A172 (cell line): ENCODE results near the gene FXR2. TPM values are rescaled to one million over a fixed set of nuclear protein-coding genes. Genes with fewer than 3 reads are reported as not detected.

Experiments
- DNase-seq: peaks from one replicate; pipeline ENCODE4 v3.0.0-alpha.2; 2015; ENCODE audit warnings: low spot score
- total RNA-seq: library from RNA; depleted of rRNA; stranded (reverse); fragments of >200 nt; shearing (Covaris generic); gene quantifications from 2 replicates; pipeline ENCODE4 v1.2.3, GENCODE V29; 2014

FXR2 gene
- total RNA-seq, 1 experiment from 2014 or later, result 61.1 TPM

GRCh38 chr17:7573324-7574080, 41.2 kb downstream of the FXR2 start:
- peak; percentile 82 for DNase-seq

- peak; percentile 100 for DNase-seq
Observed at GRCh38 chr17:7572588-7573323, 41.9 kb downstream of the FXR2 start.

DNA sequence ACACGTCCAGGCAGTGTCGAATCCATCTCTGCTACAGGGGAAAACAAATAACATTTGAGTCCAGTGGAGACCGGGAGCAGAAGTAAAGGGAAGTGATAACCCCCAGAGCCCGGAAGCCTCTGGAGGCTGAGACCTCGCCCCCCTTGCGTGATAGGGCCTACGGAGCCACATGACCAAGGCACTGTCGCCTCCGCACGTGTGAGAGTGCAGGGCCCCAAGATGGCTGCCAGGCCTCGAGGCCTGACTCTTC, 42.4 kb downstream of the FXR2 start:
- no peak for DNase-seq

DNA sequence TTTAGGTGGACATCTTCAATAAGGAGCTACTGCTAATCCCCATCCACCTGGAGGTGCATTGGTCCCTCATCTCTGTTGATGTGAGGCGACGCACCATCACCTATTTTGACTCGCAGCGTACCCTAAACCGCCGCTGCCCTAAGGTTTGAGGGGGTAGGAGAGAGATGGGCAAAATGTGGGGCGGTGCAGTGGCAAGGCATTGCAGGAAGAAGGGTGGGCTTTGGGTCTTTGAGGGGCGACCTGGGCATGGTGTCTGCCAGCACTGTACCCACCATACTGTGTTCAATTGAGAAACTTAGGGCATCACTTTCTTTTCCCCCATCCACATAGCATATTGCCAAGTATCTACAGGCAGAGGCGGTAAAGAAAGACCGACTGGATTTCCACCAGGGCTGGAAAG, 44.3 kb downstream of the FXR2 start:
- DNase-seq, result no peak

GRCh38 chr17:7569571-7569970, 45.1 kb downstream of the FXR2 start:
- DNase-seq, result no peak

DNA sequence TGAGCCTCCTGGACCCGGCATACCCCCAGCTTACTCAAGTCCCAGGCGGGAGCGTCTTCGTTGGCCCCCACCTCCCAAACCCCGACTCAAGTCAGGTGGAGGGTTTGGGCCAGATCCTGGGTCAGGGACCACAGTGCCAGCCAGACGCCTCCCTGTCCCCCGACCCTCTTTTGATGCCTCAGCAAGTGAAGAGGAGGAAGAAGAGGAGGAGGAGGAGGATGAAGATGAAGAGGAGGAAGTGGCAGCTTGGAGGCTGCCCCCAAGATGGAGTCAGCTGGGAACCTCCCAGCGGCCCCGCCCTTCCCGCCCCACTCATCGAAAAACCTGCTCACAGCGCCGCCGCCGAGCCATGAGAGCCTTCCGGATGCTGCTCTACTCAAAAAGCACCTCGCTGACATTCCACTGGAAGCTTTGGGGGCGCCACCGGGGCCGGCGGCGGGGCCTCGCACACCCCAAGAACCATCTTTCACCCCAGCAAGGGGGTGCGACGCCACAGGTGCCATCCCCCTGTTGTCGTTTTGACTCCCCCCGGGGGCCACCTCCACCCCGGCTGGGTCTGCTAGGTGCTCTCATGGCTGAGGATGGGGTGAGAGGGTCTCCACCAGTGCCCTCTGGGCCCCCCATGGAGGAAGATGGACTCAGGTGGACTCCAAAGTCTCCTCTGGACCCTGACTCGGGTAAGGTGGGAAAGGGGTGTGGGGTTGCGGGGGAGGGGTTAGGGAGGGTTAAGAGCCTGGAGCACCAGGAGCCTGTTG, 51.4 kb downstream of the FXR2 start:
- no peak for DNase-seq

- no peak for DNase-seq
Observed at GRCh38 chr17:7562208-7562605, 52.5 kb downstream of the FXR2 start.

- DNase-seq, result peak; percentile 78
Observed at GRCh38 chr17:7561589-7562207, 53.0 kb downstream of the FXR2 start, which contains the start of gene SENP3. Gene SENP3 (plus strand): TSS chr17:7561919. CDS start chr17:7563077, 1,158 bp downstream.

DNA sequence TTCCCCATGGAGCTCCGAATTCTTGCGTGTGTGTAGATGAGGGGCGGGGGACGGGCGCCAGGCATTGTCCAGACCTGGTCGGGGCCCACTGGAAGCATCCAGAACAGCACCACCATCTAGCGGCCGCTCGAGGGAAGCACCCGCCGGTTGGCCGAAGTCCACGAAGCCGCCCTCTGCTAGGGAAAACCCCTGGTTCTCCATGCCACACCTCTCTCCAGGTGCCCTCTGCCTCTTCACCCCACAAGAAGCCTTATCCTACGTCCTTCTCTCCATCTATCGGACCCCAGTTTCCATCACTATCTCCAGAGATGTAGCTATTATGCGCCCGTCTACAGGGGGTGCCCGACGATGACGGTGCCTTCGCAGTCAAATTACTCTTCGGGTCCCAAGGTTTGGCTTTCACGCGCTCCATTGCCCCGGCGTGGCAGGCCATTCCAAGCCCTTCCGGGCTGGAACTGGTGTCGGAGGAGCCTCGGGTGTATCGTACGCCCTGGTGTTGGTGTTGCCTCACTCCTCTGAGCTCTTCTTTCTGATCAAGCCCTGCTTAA, 53.6 kb downstream of the FXR2 start:
- peak; percentile 89 for DNase-seq

DNA sequence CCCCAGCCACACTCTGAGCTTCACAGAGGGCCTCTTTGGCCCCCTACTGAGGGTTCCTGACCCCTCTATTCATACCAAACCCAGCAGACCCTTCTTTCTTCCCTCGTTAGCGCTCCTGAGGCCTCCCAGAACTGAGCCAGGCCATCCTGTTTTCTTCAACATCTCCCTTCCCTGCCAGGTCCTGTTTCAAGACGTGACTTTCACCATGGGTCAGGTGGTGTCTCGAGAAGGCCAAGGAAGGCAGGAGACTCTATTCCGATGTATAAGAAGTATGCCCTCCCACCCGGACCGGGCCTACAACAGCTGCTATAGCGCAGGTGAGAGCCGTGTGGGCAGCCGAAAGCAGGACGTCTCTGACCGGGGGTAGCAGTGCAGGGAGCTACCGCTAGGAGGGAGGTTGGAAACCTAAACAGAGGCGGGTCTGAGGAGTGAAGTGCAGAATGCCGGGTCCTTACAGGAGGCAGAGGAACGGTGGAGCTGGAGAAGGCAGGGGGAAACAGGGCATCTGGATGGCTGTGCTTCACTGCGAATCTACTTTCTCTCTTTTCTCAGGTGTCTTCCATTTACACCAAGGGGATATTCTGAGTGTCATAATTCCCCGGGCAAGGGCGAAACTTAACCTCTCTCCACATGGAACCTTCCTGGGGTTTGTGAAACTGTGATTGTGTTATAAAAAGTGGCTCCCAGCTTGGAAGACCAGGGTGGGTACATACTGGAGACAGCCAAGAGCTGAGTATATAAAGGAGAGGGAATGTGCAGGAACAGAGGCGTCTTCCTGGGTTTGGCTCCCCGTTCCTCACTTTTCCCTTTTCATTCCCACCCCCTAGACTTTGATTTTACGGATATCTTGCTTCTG, 54.3 kb downstream of the FXR2 start:
- DNase-seq, result no peak

DNA sequence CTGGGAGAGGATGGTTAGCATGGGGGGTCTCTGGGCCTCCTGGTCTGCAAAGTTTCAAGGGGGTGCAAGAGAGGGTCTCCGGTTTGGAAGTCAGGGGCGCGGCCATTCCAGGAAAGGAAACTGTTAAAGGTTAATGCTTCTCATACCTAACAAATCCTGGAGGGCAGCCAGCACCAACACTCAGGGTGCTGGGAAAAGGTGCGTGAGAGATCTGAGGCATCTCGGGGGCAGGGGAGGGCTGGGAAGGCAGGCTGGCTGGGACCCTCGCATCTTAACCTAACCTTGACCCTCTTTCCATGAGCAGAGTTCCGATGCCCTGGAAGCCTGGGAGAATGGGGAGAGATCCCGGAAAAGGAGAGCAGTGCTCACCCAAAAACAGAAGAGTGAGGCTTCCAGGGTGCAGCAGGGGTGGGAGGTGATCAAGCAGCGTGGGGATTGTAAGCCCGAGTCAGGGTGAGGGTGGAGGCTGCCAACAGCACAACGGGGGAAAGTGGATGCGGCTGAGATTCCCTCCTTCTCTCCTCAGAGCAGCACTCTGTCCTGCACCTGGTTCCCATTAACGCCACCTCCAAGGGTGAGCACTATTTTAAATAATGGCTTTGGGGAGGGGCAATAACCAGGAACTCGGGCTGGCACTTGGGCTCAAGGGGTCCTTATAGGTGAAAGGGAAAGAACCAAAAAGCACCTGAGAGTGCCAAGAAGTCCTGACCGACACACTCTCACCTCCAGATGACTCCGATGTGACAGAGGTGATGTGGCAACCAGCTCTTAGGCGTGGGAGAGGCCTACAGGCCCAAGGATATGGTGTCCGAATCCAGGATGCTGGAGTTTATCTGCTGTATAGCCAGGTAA, 55.2 kb downstream of the FXR2 start:
- DNase-seq, result no peak

GRCh38 chr17:7558544-7559319, 56.0 kb downstream of the FXR2 start, which contains the start of gene TNFSF13:
Gene TNFSF13 (plus strand): TSS chr17:7558750. CDS start chr17:7559040, 290 bp downstream.
- no peak for DNase-seq

GRCh38 chr17:7557775-7558543, 56.7 kb downstream of the FXR2 start:
- DNase-seq, result peak; percentile 52

DNA sequence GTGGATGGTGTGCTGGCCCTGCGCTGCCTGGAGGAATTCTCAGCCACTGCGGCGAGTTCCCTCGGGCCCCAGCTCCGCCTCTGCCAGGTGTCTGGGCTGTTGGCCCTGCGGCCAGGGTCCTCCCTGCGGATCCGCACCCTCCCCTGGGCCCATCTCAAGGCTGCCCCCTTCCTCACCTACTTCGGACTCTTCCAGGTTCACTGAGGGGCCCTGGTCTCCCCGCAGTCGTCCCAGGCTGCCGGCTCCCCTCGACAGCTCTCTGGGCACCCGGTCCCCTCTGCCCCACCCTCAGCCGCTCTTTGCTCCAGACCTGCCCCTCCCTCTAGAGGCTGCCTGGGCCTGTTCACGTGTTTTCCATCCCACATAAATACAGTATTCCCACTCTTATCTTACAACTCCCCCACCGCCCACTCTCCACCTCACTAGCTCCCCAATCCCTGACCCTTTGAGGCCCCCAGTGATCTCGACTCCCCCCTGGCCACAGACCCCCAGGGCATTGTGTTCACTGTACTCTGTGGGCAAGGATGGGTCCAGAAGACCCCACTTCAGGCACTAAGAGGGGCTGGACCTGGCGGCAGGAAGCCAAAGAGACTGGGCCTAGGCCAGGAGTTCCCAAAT, 57.4 kb downstream of the FXR2 start:
- DNase-seq, result no peak

GRCh38 chr17:7556627-7557026, 58.1 kb downstream of the FXR2 start:
- DNase-seq, result no peak

DNA sequence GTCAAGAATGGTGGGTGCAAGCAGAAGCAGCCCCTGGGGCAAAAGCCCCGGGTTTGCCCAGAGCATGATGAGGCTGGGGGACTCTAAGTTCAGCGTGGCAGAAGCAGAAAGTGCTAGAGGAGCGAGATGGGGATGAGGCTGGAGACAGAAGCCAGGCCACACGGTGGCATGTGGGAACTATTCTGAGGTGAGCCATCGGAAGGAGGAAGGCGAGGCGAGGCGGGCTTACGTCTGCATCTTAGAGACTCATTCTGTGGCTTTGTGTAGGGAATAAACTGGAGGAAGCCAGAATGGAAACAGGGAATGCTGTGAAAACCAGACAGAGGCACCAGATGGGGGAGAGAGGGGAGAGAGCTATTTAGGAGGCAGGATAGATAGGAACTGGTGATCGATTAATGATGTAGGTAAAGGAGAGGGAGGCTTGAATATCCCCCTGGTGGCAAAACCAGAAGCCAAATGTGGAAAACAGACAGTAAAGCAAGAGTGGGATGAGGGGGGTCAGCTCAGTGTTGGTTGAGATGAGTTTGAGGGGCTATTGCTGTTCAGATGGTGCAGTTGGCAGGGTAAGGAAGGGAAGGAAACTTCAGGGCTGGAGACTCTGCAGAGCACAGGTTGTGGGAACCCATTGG, 59.3 kb downstream of the FXR2 start:
- no peak for DNase-seq

- DNase-seq, result no peak
Observed at GRCh38 chr17:7553356-7553755, 61.3 kb downstream of the FXR2 start.
